ENCODE results near the gene OR5K4. TPM values are rescaled to one million over a fixed set of nuclear protein-coding genes. Genes with fewer than 3 reads are reported as not detected.

Gene OR5K4, protein sequence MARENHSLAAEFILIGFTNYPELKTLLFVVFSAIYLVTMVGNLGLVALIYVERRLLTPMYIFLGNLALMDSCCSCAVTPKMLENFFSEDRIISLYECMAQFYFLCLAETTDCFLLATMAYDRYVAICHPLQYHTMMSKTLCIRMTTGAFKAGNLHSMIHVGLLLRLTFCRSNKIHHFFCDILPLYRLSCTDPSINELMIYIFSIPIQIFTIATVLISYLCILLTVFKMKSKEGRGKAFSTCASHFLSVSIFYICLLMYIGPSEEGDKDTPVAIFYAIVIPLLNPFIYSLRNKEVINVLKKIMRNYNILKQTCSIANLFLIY
- total RNA-seq (not detected), polyA plus RNA-seq (not detected)
- long read RNA-seq, donor 1: 0 reads
- long read RNA-seq, donor 2: 0 reads
- long read RNA-seq, donor 3: 0 reads
- long read RNA-seq, donor 4: 0 reads
- long read RNA-seq, donor 5: 0 reads
- long read RNA-seq, donor 6: 0 reads
- long read RNA-seq, donor 7: 0 reads
- long read RNA-seq, donor 8: 0 reads
- long read RNA-seq, donor 9: 0 reads
- long read RNA-seq, donor 10: 0 reads

- Histone ChIP-seq H3K27me3 (no peaks in the 10 kb centered on the region), H3K4me3 (no peak within 1 kb of the TSS), H3K9me3 (peaks cover 0 to 4% (median 0%) of the 10 kb centered on the region in 4 donors), H3K27ac (no peak within 1 kb of the TSS), H3K4me1 (no peaks in the 10 kb centered on the region), H3K36me3 (no peaks in the 10 kb centered on the region)
- WGBS, 5 donors: 77 to 83% (median 79%) methylated on average over 2 of the region's 2 CpGs
- DNase-seq: no peak
- intact Hi-C loops (cut with DNase I; ENCODE audit: low total_unique reads): no loop called here
- TF ChIP-seq EP300 (IDR thresholded peaks at IDR 0.05): no peak
- TF ChIP-seq CTCF (IDR thresholded peaks at IDR 0.05): no peak
- TF ChIP-seq POLR2A (IDR thresholded peaks at IDR 0.05): no peak
- no peak for TF ChIP-seq POLR2AphosphoS5 (IDR thresholded peaks at IDR 0.05)
Observed at GRCh38 chr3:98353554-98353953, at the start of gene OR5K4. Gene OR5K4, plus strand, starts transcription at chr3:98353854. Its CDS starts 0 bp downstream, at chr3:98353854.

DNA sequence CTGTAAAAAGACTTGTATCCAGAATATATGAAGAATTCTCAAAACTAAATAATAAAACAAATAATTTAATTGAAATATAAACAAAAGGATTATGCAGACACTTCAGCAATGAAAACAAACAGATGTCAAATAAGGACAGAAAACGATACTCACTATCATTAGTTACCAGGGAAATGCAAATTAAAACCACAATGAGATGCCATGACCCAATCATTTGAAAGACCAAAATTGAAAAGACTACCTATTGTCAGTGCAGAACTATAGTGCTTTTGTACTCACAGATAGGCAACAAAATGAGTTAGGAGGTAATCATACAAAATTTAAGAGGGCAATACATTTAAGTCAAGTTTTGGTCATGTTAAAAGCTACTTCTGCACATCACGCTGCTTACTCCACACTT, 31.6 kb upstream of the OR5K4 start:
- 64 to 76% (median 70%) methylated on average over 2 of the region's 2 CpGs for WGBS, 5 donors
- no peaks in the 10 kb centered on the region for H3K36me3 ChIP-seq
- no peak for DNase-seq
- no peak overlapping the region for H3K4me3 ChIP-seq
- H3K27ac ChIP-seq: no peak overlapping the region
- H3K4me1 ChIP-seq: no peaks in the 10 kb centered on the region
- H3K9me3 ChIP-seq: no peaks in the 10 kb centered on the region
- intact Hi-C loops (cut with DNase I; ENCODE audit: low total_unique reads): no loop called here
- TF ChIP-seq POLR2AphosphoS5 (IDR thresholded peaks at IDR 0.05) (no peak), CTCF (IDR thresholded peaks at IDR 0.05) (no peak), POLR2A (IDR thresholded peaks at IDR 0.05) (no peak), EP300 (IDR thresholded peaks at IDR 0.05) (no peak)
- H3K27me3 ChIP-seq: no peaks in the 10 kb centered on the region

- Histone ChIP-seq H3K4me3 (no peak overlapping the region), H3K27ac (no peak overlapping the region), H3K36me3 (no peaks in the 10 kb centered on the region), H3K27me3 (no peaks in the 10 kb centered on the region), H3K4me1 (no peaks in the 10 kb centered on the region), H3K9me3 (no peaks in the 10 kb centered on the region)
- DNase-seq: no peak
- WGBS, 5 donors: 62 to 79% (median 67%) methylated on average over 2 of the region's 2 CpGs
- TF ChIP-seq POLR2AphosphoS5 (IDR thresholded peaks at IDR 0.05): no peak
- TF ChIP-seq CTCF (IDR thresholded peaks at IDR 0.05): no peak
- TF ChIP-seq EP300 (IDR thresholded peaks at IDR 0.05): no peak
- no peak for TF ChIP-seq POLR2A (IDR thresholded peaks at IDR 0.05)
- intact Hi-C loops (cut with DNase I; ENCODE audit: low total_unique reads): no loop called here
Observed at GRCh38 chr3:98322686-98323085, 31.0 kb upstream of the OR5K4 start.

DNA sequence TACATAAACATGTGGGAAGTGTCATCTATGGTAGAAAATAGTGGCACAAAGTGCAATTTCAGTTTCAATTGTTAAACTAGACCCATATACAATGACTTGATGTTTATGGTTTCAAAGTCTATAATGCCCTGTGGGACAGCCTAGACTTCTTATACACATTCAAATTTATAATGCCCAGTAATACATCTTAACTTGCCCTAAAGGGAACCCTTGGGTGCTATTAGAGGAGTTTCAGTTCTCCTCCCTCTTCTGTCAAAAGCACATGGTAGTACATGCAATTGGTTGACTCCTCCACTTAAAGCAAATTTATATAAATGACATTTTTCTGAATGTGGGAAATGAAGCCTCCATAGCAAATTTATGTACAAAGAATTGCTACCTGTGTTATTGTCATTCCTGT, 30.2 kb upstream of the OR5K4 start:
- intact Hi-C loops (cut with DNase I; ENCODE audit: low total_unique reads): no loop called here
- no peaks in the 10 kb centered on the region for H3K9me3 ChIP-seq
- H3K27me3 ChIP-seq: no peaks in the 10 kb centered on the region
- H3K4me1 ChIP-seq: no peaks in the 10 kb centered on the region
- H3K27ac ChIP-seq: no peak overlapping the region
- H3K4me3 ChIP-seq: no peak overlapping the region
- H3K36me3 ChIP-seq: no peaks in the 10 kb centered on the region
- DNase-seq: no peak
- no peak for TF ChIP-seq CTCF (IDR thresholded peaks at IDR 0.05)
- TF ChIP-seq EP300 (IDR thresholded peaks at IDR 0.05): no peak
- TF ChIP-seq POLR2AphosphoS5 (IDR thresholded peaks at IDR 0.05): no peak
- TF ChIP-seq POLR2A (IDR thresholded peaks at IDR 0.05): no peak

Data from stomach (tissue), 19 donors.